ENCODE results near the gene ST6GALNAC6. TPM values are rescaled to one million over a fixed set of nuclear protein-coding genes. Genes with fewer than 3 reads are reported as not detected.

ST6GALNAC6 gene
- total RNA-seq, 1 donor from 2014 or later, result 27.4 TPM

GRCh38 chr9:127860779-127861178 is 38.6 kb downstream of the ST6GALNAC6 start:
- no peak for DNase-seq (ENCODE audit: low read depth, low spot score)
- H3K4me1 Mint-ChIP-seq, result peaks cover 3% of the 10 kb centered on the region
- no peak overlapping the region for H3K4me3 Mint-ChIP-seq
- H3K9me3 Mint-ChIP-seq, result no peaks in the 10 kb centered on the region
- no peaks in the 10 kb centered on the region for H3K36me3 Mint-ChIP-seq (ENCODE audit: low read depth)
- H3K27me3 Mint-ChIP-seq (ENCODE audit: low read depth), result no peaks in the 10 kb centered on the region
- no peak overlapping the region for H3K27ac Mint-ChIP-seq (ENCODE audit: unreplicated experiment)
- no peak for TF ChIP-seq CTCF (conservative IDR thresholded peaks at IDR 0.05)

GRCh38 chr9:127860260-127860659 is 39.1 kb downstream of the ST6GALNAC6 start:
- H3K4me1 Mint-ChIP-seq, result peaks cover 3% of the 10 kb centered on the region

GRCh38 chr9:127858041-127858512 is 41.3 kb downstream of the ST6GALNAC6 start:
- Mint-ChIP-seq H3K36me3 (ENCODE audit: low read depth) (no peaks in the 10 kb centered on the region), H3K27ac (ENCODE audit: unreplicated experiment) (peak overlapping the region; percentile 96), H3K4me3 (no peak overlapping the region), H3K9me3 (no peaks in the 10 kb centered on the region), H3K27me3 (ENCODE audit: low read depth) (no peaks in the 10 kb centered on the region), H3K4me1 (peaks cover 7% of the 10 kb centered on the region)
- TF ChIP-seq CTCF (conservative IDR thresholded peaks at IDR 0.05), result no peak
- no peak for DNase-seq (ENCODE audit: low read depth, low spot score)

More at GRCh38 chr9:127860260-127860659, 39.1 kb downstream of the ST6GALNAC6 start:
- Mint-ChIP-seq H3K27me3 (ENCODE audit: low read depth) (no peaks in the 10 kb centered on the region), H3K4me3 (no peak overlapping the region), H3K36me3 (ENCODE audit: low read depth) (no peaks in the 10 kb centered on the region), H3K9me3 (no peaks in the 10 kb centered on the region), H3K27ac (ENCODE audit: unreplicated experiment) (no peak overlapping the region)
- DNase-seq (ENCODE audit: low read depth, low spot score), result no peak
- no peak for TF ChIP-seq CTCF (conservative IDR thresholded peaks at IDR 0.05)

- TF ChIP-seq CTCF (conservative IDR thresholded peaks at IDR 0.05), result no peak
- Mint-ChIP-seq H3K27me3 (ENCODE audit: low read depth) (no peaks in the 10 kb centered on the region), H3K4me1 (peaks cover 7% of the 10 kb centered on the region), H3K36me3 (ENCODE audit: low read depth) (no peaks in the 10 kb centered on the region), H3K4me3 (no peak overlapping the region), H3K27ac (ENCODE audit: unreplicated experiment) (no peak overlapping the region), H3K9me3 (no peaks in the 10 kb centered on the region)
- DNase-seq (ENCODE audit: low read depth, low spot score), result no peak
These were observed 42.1 kb downstream of the ST6GALNAC6 start for GRCh38 chr9:127857278-127857677.

- peaks cover 7% of the 10 kb centered on the region for H3K4me1 Mint-ChIP-seq
- TF ChIP-seq CTCF (conservative IDR thresholded peaks at IDR 0.05), result no peak
- H3K27ac Mint-ChIP-seq (ENCODE audit: unreplicated experiment), result no peak overlapping the region
- no peaks in the 10 kb centered on the region for H3K27me3 Mint-ChIP-seq (ENCODE audit: low read depth)
- H3K9me3 Mint-ChIP-seq, result no peaks in the 10 kb centered on the region
- no peak overlapping the region for H3K4me3 Mint-ChIP-seq
- no peak for DNase-seq (ENCODE audit: low read depth, low spot score)
- no peaks in the 10 kb centered on the region for H3K36me3 Mint-ChIP-seq (ENCODE audit: low read depth)
These were observed 42.7 kb downstream of the ST6GALNAC6 start for GRCh38 chr9:127856729-127857116.
